Epithelial cell of prostate (primary cell): ENCODE measurements around the gene LPAR5.

Experiments used
- DNase-seq: peaks from one replicate; pipeline ENCODE4 v3.0.0-alpha.2; 2011; ENCODE audit warnings: low read depth, low spot score
- H3K27ac ChIP-seq: fragments of 450-650 bp; 2 replicates; pipeline ENCODE4 v1.5.1; 2017; ENCODE audit warnings: mild to moderate bottlenecking

Gene LPAR5

DNA sequence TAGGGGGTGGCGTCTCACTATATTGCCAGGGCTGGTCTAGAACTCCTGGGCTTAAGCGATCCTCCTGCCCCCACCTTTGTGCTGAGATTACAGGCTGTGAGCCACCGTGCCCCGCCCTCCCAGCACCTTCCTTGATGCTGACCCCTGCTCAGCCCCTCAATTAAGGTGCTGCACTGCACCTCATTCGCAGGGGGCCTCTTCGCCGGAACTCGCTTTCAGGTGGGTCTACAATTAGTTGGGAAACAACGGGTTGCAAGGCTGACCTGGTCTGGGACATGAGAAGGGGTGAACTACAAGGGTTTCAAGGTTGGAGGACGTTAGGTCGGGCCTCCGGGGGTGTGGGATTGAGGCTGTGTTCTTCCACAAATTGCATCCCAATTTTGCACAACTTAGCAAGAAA, 66.4 kb downstream of the LPAR5 start:
- DNase-seq = no peak
- no peak overlapping the region for H3K27ac ChIP-seq
